Testis (tissue), 3 donors: ENCODE data around the gene FER1L5. TPM values are rescaled to one million over a fixed set of nuclear protein-coding genes. Genes with fewer than 3 reads are reported as not detected.

Source experiments
- DNase-seq: peaks from one replicate; pipeline ENCODE4 v3.0.0-alpha.2; 2019
- H3K27ac ChIP-seq, 2 donors: fragments of 200-600 bp; sonication (generic); one replicate each; pipeline ENCODE4 v1.5.1; 2019
- H3K27me3 ChIP-seq: fragments of 200-600 bp; sonication (generic); one replicate; pipeline ENCODE4 v1.5.1; 2019
- H3K36me3 ChIP-seq: fragments of 200-600 bp; sonication (generic); one replicate; pipeline ENCODE4 v1.5.1; 2017; ENCODE audit warnings: low read depth; ENCODE audit errors: missing control alignments
- H3K4me1 ChIP-seq: fragments of 200-600 bp; sonication (generic); one replicate; pipeline ENCODE4 v1.5.1; 2019
- H3K4me3 ChIP-seq, 2 donors: fragments of 200-600 bp; sonication (generic); one replicate each; pipeline ENCODE4 v1.5.1; 2017 to 2019
- H3K9me3 ChIP-seq: fragments of 200-600 bp; sonication (generic); one replicate; pipeline ENCODE4 v1.5.1; 2017
- CTCF ChIP-seq, 3 experiments: fragments of 450-650 bp in 2 of 3; fragments of 200-600 bp in 1 of 3; sonication (generic) in 1 of 3; IDR thresholded peaks; one replicate each; pipeline ENCODE4 v1.5.1; 2016 to 2019; ENCODE audit warnings: antibody characterized with exemption in 3 of 3, mild to moderate bottlenecking in 2 of 3, moderate library complexity in 1 of 3
- POLR2A ChIP-seq: fragments of 450-650 bp; IDR thresholded peaks from one replicate; pipeline ENCODE4 v1.6.1; 2017; ENCODE audit warnings: antibody characterized with exemption, mild to moderate bottlenecking, moderate library complexity
- WGBS, 2 donors: methylation state at CpG; one replicate each; pipeline ENCODE4 v1.1.5; 2018; 5-methylcytosine and 5-hydroxymethylcytosine counted together
- intact Hi-C: fragments of 100-400 bp; cut with DNase I; formaldehyde crosslinking; loops from one replicate; pipeline ENCODE4 v1.15.1; 2023; ENCODE audit warnings: low total_unique reads
- polyA plus RNA-seq: library from polyadenylated mRNA; stranded (reverse); fragments of 350-450 nt; fragmentation: Illumina TruSeq; extraction: RNeasy Lipid Tissue Mini Kit (QIAGEN cat#74804); gene quantifications from one replicate; pipeline ENCODE4 v1.2.3, GENCODE V29; 2014; ENCODE audit warnings: low read depth, low replicate concordance; ENCODE audit not compliant: insufficient read depth
- total RNA-seq, 2 donors: library from RNA; depleted of rRNA; stranded (reverse); fragments of >200 nt; gene quantifications; one replicate each; pipeline ENCODE4 v1.2.3, GENCODE V29; 2016

The FER1L5 gene
- total and polyA plus RNA-seq, 3 donors from 2014 or later = 7.1 to 15.3 (median 15.0) TPM

GRCh38 chr2:96633641-96634040 is 8.9 kb upstream of the FER1L5 start:
- intact Hi-C loops = no loop called here
- H3K36me3 ChIP-seq = no peaks in the 10 kb centered on the region
- no peak overlapping the region for H3K27ac ChIP-seq
- H3K27me3 ChIP-seq = no peaks in the 10 kb centered on the region
- DNase-seq = no peak
- H3K4me1 ChIP-seq = peaks cover 16% of the 10 kb centered on the region
- TF ChIP-seq CTCF (IDR thresholded peaks at IDR 0.05) = no peak
- no peak for TF ChIP-seq POLR2A
- 91 to 94% methylated on average over 9 of the region's 9 CpGs for WGBS, 2 donors
- no peaks in the 10 kb centered on the region for H3K9me3 ChIP-seq
- no peak overlapping the region for H3K4me3 ChIP-seq

DNA sequence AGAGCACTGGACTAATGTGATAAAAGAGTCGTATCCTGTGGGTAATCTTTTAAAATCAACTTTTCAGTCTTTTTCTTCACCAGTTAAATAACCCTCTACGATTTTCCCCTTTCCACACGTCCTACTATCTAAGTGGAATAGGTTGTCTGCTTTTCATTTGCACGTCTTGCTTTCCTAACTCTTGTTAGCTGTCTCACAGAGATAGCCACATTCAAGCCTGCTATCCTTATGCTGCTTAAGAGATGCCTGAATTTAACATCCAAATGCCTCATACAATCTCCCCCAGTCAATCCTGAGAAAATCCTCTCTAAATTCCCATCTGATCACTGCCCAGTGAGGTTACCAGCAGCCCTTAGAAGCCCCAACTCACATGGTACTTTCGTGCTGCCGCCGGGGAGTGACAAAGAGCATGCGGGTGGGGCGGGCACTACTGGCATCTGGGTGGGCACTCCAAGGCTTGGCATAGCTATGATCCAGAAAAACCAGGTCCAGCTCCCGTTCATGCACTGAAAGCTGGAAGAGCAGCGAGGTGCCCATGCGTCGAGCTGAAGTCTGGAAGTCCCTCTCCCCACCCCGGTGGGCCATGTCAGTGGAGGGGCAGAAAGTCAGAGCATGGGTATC is 5.9 kb upstream of the FER1L5 start:
- Histone ChIP-seq H3K36me3 (no peaks in the 10 kb centered on the region), H3K9me3 (no peaks in the 10 kb centered on the region), H3K27me3 (no peaks in the 10 kb centered on the region), H3K27ac (no peak overlapping the region), H3K4me3 (peak overlapping the region in 1 of 2 donors; percentile 82), H3K4me1 (peaks cover 16% of the 10 kb centered on the region)
- WGBS, 2 donors = 30 to 48% methylated on average over 14 of the region's 14 CpGs
- no peak for TF ChIP-seq CTCF (IDR thresholded peaks at IDR 0.05)
- no peak for TF ChIP-seq POLR2A
- intact Hi-C loops = no loop called here
- no peak for DNase-seq

DNA sequence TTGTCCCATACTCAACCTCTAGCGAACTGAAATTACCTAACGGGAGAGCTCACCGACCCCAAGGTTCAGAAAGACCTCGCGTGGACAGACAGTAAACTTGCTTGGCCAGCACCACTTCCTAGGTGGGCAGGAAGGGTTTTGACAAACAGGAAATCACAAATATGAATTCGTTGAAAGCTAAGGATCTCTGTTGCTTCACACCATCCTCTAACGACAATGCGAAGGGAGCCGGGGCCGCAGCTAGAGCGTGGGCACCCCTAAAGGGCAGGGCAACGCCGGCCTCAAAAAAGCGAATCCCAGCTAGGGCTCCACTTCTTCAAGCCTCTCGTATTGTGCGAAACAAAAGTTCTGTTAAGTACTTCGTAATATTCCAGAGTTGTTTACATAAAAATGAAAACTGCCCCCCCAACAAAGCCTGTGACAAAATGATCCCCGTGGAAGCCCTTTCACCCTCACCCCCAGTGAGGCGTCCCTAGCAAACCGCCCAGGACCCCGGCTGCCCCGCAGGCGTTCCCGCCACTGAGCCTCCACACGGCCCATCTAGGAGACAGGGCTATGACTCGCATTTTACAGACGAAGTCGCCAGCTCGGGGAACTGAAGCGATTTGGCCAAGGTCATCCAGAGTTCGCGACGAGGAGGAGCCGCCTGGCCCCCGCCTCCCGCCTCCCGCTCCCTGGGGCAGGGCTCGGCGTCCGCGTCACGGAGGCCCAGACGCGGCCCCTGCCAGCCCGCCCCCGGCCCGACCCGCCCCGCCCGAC is 5.0 kb upstream of the FER1L5 start:
- intact Hi-C loops = no loop called here
- no peaks in the 10 kb centered on the region for H3K9me3 ChIP-seq
- no peak for TF ChIP-seq CTCF (IDR thresholded peaks at IDR 0.05)
- TF ChIP-seq POLR2A = no peak

DNA sequence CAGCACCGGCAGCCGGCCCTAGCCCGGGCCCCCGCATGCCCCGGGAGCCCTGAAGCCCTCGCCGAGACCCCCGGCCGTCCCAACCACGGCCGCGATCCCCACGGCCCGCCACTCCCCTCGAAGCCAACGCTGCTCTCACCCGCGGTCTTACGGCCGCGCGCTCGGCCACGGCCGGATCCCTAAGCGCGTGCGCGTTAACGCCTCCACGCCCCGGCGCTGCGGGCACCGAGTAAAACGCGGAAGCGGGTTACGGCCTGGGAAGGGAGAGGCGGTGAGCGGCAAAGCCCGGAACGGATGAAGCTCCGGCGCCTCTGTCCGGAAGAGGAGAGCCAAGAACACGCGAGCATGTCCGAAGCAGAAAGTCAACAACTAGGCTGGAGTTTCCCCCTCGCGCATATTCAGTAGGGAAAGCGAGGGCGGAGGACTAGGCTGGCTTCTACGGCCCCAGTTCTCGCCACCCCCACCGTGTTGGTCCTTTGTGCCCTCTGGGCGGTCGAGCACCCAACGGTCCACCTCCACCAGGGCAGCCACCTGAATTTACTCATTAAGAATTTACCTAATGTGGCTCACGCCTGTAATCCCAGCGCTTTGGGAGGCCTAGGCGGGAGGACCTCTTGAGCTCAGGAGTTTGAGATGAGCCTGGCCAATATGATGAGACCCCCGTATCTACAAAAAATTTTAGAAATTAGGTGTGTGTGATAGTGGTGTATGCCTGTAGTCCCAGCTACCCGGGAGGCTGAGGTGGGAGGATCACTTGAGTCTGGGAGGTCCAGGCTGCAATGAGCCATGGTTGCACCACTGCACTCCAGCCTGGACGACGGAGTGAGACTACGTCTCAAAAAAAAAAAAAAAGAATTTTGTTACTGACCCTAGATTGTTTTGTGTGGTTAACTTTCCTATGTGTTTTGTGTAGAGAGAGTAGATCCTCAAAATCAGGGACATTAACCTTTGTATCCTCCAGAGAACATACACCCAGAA is 4.1 kb upstream of the FER1L5 start, which contains the start of gene KANSL3:
KANSL3 (minus strand) TSS at position 169 of the 978 bp plus-strand sequence. CDS start 1,177 bp downstream, outside the sequence.
- H3K36me3 ChIP-seq = no peaks in the 10 kb centered on the region
- intact Hi-C loops = no loop called here
- peak within 1 kb of the TSS; percentile 86 to 92 for H3K27ac ChIP-seq
- DNase-seq = peak; percentile 88
- H3K4me1 ChIP-seq = peaks cover 16% of the 10 kb centered on the region
- no peaks in the 10 kb centered on the region for H3K9me3 ChIP-seq
- H3K4me3 ChIP-seq = peak within 1 kb of the TSS; percentile 78 to 82
- TF ChIP-seq CTCF (IDR thresholded peaks at IDR 0.05) = peak in 2 of 3 experiments; percentile 17 to 49
- peak; percentile 78 for TF ChIP-seq POLR2A
- WGBS, 2 donors = 7 to 10% methylated on average over 26 to 64 of the region's 67 CpGs
- H3K27me3 ChIP-seq = no peaks in the 10 kb centered on the region

More for the DNA sequence above, 5.0 kb upstream of the FER1L5 start:
- H3K4me1 ChIP-seq = peaks cover 16% of the 10 kb centered on the region
- H3K27ac ChIP-seq = peak overlapping the region; percentile 86 to 92
- WGBS, 2 donors = 0 to 1% methylated on average over 25 to 29 of the region's 50 CpGs
- peak overlapping the region; percentile 78 to 82 for H3K4me3 ChIP-seq
- peak; percentile 75 for DNase-seq
- no peaks in the 10 kb centered on the region for H3K27me3 ChIP-seq
- no peaks in the 10 kb centered on the region for H3K36me3 ChIP-seq
